Keratinocyte (primary cell): ENCODE data around the gene UBE3A. TPM values are rescaled to one million over a fixed set of nuclear protein-coding genes. Genes with fewer than 3 reads are reported as not detected.
"Not testable (repeated sequence)": the region's sequence is repeated elsewhere in the genome, so short reads cannot be mapped to it uniquely, and the experiment has no call there.

Experiments used
- DNase-seq: peaks from one replicate; pipeline ENCODE4 v3.0.0-alpha.2; 2011; ENCODE audit warnings: low read depth, missing footprints, low spot score
- FAIRE-seq: peaks from 2 replicates; lab custom pipeline; 2011; peaks lifted over from hg19 to GRCh38; lab: Jason Lieb, UNC
- H2AFZ ChIP-seq: 2 replicates; pipeline ENCODE4 v1.6.0; 2012; ENCODE audit warnings: low read length, control low read depth, inconsistent platforms; ENCODE audit not compliant: control insufficient read depth
- H3K27ac ChIP-seq: 2 replicates; pipeline ENCODE4 v1.5.1; 2011; ENCODE audit warnings: low read length; ENCODE audit not compliant: control insufficient read depth, insufficient read depth
- H3K27me3 ChIP-seq: 3 replicates; pipeline ENCODE4 v1.6.0; 2011; ENCODE audit warnings: low read length; ENCODE audit not compliant: control insufficient read depth, insufficient read depth; ENCODE audit errors: extremely low read depth
- H3K36me3 ChIP-seq, 2 experiments: 2 replicates in 1 of 2; 3 replicates in 1 of 2; pipeline ENCODE4 v1.5.1; 2011; ENCODE audit warnings: low read length in 2 of 2, mild to moderate bottlenecking in 1 of 2; ENCODE audit not compliant: control insufficient read depth in 2 of 2, insufficient read depth in 2 of 2; ENCODE audit errors: extremely low read depth in 1 of 2
- H3K4me1 ChIP-seq: 3 replicates; pipeline ENCODE4 v1.5.1; 2011; ENCODE audit warnings: low read length; ENCODE audit not compliant: control insufficient read depth, insufficient read depth; ENCODE audit errors: extremely low read depth
- H3K4me2 ChIP-seq: 3 replicates; pipeline ENCODE4 v1.6.0; 2011; ENCODE audit warnings: low read depth, low read length; ENCODE audit not compliant: control insufficient read depth, insufficient read depth; ENCODE audit errors: extremely low read depth
- H3K4me3 ChIP-seq, 3 experiments: fragments of 200-600 bp in 1 of 3; sonication (generic) in 1 of 3; 2 replicates in 2 of 3; 3 replicates in 1 of 3; pipeline ENCODE4 v1.5.1; 2011 to 2016; ENCODE audit warnings: low read length in 3 of 3, mild to moderate bottlenecking in 3 of 3, control low read depth in 2 of 3, inconsistent platforms in 1 of 3, low read depth in 1 of 3, mixed read lengths in 1 of 3, mixed run types in 1 of 3, moderate library complexity in 1 of 3; ENCODE audit not compliant: control insufficient read depth in 2 of 3, insufficient read depth in 2 of 3; ENCODE audit errors: extremely low read depth in 1 of 3
- H3K79me2 ChIP-seq: 2 replicates; pipeline ENCODE4 v1.6.0; 2012; ENCODE audit warnings: low read length; ENCODE audit not compliant: control insufficient read depth, insufficient read depth
- H3K9ac ChIP-seq: 3 replicates; pipeline ENCODE4 v1.6.0; 2011; ENCODE audit warnings: low read length; ENCODE audit not compliant: control insufficient read depth, insufficient read depth; ENCODE audit errors: extremely low read depth
- H3K9me1 ChIP-seq: 3 replicates; pipeline ENCODE4 v1.6.0; 2011; ENCODE audit warnings: low read length; ENCODE audit not compliant: control insufficient read depth, insufficient read depth; ENCODE audit errors: extremely low read depth
- H3K9me3 ChIP-seq: 2 replicates; pipeline ENCODE4 v1.5.1; 2012; ENCODE audit warnings: low read depth, low read length; ENCODE audit not compliant: control insufficient read depth
- H4K20me1 ChIP-seq: 3 replicates; pipeline ENCODE4 v1.6.0; 2011; ENCODE audit warnings: low read length; ENCODE audit not compliant: control insufficient read depth, insufficient read depth; ENCODE audit errors: extremely low read depth
- CTCF ChIP-seq, 3 experiments: IDR thresholded peaks in 1 of 3; conservative IDR thresholded peaks in 1 of 3; optimal IDR thresholded peaks in 1 of 3; 2 replicates in 2 of 3; 3 replicates in 1 of 3; pipeline versions ENCODE3 to v1.5.1; 2011; ENCODE audit warnings: low read length in 3 of 3, mild to moderate bottlenecking in 3 of 3, moderate library complexity in 2 of 3, control low read depth in 1 of 3, inconsistent platforms in 1 of 3; ENCODE audit not compliant: insufficient read depth in 2 of 3; ENCODE audit errors: extremely low read depth in 1 of 3
- EZH2 ChIP-seq: IDR thresholded peaks from one replicate; pipeline ENCODE4 v1.6.1; 2012; ENCODE audit warnings: inconsistent platforms, mild to moderate bottlenecking, low read length, moderate library complexity
- dilution Hi-C: fragments of 300-500 bp; cut with MboI; formaldehyde crosslinking; loops from one replicate; pipeline ENCODE4 v1.7.0; 2020; ENCODE audit warnings: low sequenced_read_pairs; ENCODE audit not compliant: extremely low pct_ligation_motif_present
- polyA plus RNA-seq, 5 experiments: library from polyadenylated mRNA; depleted of rRNA in 3 of 5; stranded (reverse) in 3 of 5; stranded (forward) in 1 of 5; unstranded in 1 of 5; fragments of >200 nt; gene quantifications; 1 replicate in 1 of 5; 2 replicates in 3 of 5; 3 replicates in 1 of 5; pipeline versions ENCODE4 v1.2.1 to v1.2.3, GENCODE V29; 2011 to 2012; ENCODE audit warnings: missing spikeins in 2 of 5, low read depth in 1 of 5, low replicate concordance in 1 of 5

UBE3A gene
- polyA plus RNA-seq, 1 donor (not counting 4 experiments of a cell fraction or from before 2014, with no cell fraction given), result 45.0 TPM

DNA sequence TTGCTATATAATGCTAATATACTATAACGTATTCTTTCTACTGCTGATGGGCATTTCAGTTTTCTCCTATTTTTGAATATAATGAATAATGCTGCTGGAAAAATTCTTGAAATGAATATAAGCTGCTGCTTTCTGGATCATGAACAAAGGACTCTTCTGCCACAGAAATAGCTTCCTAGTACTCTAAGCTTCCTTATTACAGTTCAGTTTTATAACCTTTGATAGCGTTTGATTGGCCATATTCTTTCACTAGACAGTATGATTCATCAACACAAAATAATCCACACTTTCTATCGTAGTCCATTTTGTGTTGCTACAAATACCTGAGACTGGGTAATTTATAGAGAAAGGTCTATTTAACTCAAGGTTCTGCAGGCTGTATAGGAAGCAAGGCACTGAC is 16.4 kb upstream of the UBE3A start:
- Histone ChIP-seq H3K27me3 (no peaks in the 10 kb centered on the region), H3K9ac (no peak overlapping the region), H3K4me1 (no peaks in the 10 kb centered on the region), H3K9me3 (no peaks in the 10 kb centered on the region), H3K36me3 (no peaks in the 10 kb centered on the region), H3K27ac (no peak overlapping the region), H3K79me2 (no peaks in the 10 kb centered on the region), H2AFZ (no peak overlapping the region), H3K9me1 (no peaks in the 10 kb centered on the region), H3K4me2 (no peak overlapping the region), H4K20me1 (no peaks in the 10 kb centered on the region), H3K4me3 (no peak overlapping the region)
- FAIRE-seq (no peak), DNase-seq (no peak)
- dilution Hi-C loops, result no loop called here
- TF ChIP-seq EZH2 (no peak), CTCF (optimal IDR thresholded peaks at IDR 0.05 in 1 of 3, IDR thresholded peaks at IDR 0.05 in 1 of 3, conservative IDR thresholded peaks at IDR 0.05 in 1 of 3; ENCODE audit: extremely low read depth in 1 of 3, insufficient read depth in 2 of 3, low read length in 3 of 3) (no peak)

- Histone ChIP-seq H3K9me1 (no peaks in the 10 kb centered on the region), H3K4me3 (no peak overlapping the region), H4K20me1 (no peaks in the 10 kb centered on the region), H3K9me3 (no peaks in the 10 kb centered on the region), H3K27me3 (no peaks in the 10 kb centered on the region), H3K4me1 (no peaks in the 10 kb centered on the region), H3K36me3 (no peaks in the 10 kb centered on the region), H3K79me2 (no peaks in the 10 kb centered on the region), H3K9ac (no peak overlapping the region), H2AFZ (no peak overlapping the region), H3K4me2 (no peak overlapping the region), H3K27ac (no peak overlapping the region)
- dilution Hi-C loops, result no loop called here
- FAIRE-seq, result no peak
- TF ChIP-seq EZH2 (no peak), CTCF (optimal IDR thresholded peaks at IDR 0.05 in 1 of 3, IDR thresholded peaks at IDR 0.05 in 1 of 3, conservative IDR thresholded peaks at IDR 0.05 in 1 of 3; ENCODE audit: extremely low read depth in 1 of 3, insufficient read depth in 2 of 3, low read length in 3 of 3) (no peak)
- no peak for DNase-seq
These were observed 15.9 kb upstream of the UBE3A start for GRCh38 chr15:25454771-25455170.

DNA sequence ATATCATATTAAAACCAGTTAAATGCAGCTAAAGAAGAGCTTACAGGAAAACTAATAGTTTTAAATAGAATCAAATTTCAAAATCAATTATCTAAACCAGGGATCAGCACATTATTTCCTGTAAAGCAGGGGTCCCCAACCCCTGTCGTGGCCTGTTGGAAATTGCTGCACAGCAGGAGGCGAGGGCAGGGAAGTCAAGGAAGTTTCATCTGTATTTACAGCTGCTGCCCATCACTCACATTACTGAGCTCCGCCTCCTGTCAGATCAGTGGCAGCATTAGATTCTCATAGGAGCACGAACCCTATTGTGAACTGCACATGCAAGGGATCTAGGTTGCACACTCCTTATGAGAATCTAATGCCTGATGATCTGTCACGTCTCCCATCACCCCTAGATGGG is 14.4 kb upstream of the UBE3A start:
- H3K9me1 ChIP-seq, H3K9ac ChIP-seq, H3K4me2 ChIP-seq, H3K79me2 ChIP-seq, H3K27ac ChIP-seq, dilution Hi-C loops, DNase-seq, H3K4me3 ChIP-seq, FAIRE-seq, H4K20me1 ChIP-seq, H3K36me3 ChIP-seq, H3K27me3 ChIP-seq, H2AFZ ChIP-seq, H3K4me1 ChIP-seq, H3K9me3 ChIP-seq: not testable (repeated sequence)
